Right kidney (tissue), 1 donor: ENCODE data around the gene TMA7B.

Experiments
- DNase-seq: peaks from one replicate; pipeline ENCODE4 v3.0.0-alpha.2; 2016

TMA7B gene

GRCh38 chr22:39952347-39952746 lies 7.8 kb upstream of the TMA7B start:
- no peak for DNase-seq

- no peak for DNase-seq
Observed at GRCh38 chr22:39953101-39953500, 7.1 kb upstream of the TMA7B start.

- DNase-seq = no peak
Observed at GRCh38 chr22:39954584-39955055, 5.6 kb upstream of the TMA7B start.

GRCh38 chr22:39955675-39956074 lies 4.5 kb upstream of the TMA7B start:
- no peak for DNase-seq

GRCh38 chr22:39956932-39957664 lies 3.1 kb upstream of the TMA7B start:
- DNase-seq = no peak

- DNase-seq = no peak
Observed at GRCh38 chr22:39958009-39958711, 2.0 kb upstream of the TMA7B start.

- DNase-seq = no peak
Observed at GRCh38 chr22:39958949-39959639, 1.1 kb upstream of the TMA7B start.

- DNase-seq = no peak
Observed at GRCh38 chr22:39960791-39961746, 872 bp downstream of the TMA7B start.

GRCh38 chr22:39962071-39962470 lies 1.9 kb downstream of the TMA7B start:
- no peak for DNase-seq

GRCh38 chr22:39965748-39966147 lies 5.6 kb downstream of the TMA7B start:
- no peak for DNase-seq

GRCh38 chr22:39966470-39966869 lies 6.3 kb downstream of the TMA7B start:
- DNase-seq = no peak

- DNase-seq = no peak
Observed at GRCh38 chr22:39967103-39967829, 7.1 kb downstream of the TMA7B start.

- DNase-seq = no peak
Observed at GRCh38 chr22:39967996-39968972, 8.1 kb downstream of the TMA7B start.

GRCh38 chr22:39970742-39971141 lies 10.5 kb downstream of the TMA7B start:
- DNase-seq = no peak

- DNase-seq = no peak
Observed at GRCh38 chr22:39972641-39973040, 12.4 kb downstream of the TMA7B start.

- DNase-seq = no peak
Observed at GRCh38 chr22:39973656-39974055, 13.5 kb downstream of the TMA7B start.

GRCh38 chr22:39974065-39974464 lies 13.9 kb downstream of the TMA7B start:
- DNase-seq = no peak

GRCh38 chr22:39979048-39979447 lies 18.9 kb downstream of the TMA7B start:
- DNase-seq = no peak

- no peak for DNase-seq
Observed at GRCh38 chr22:39979458-39979857, 19.3 kb downstream of the TMA7B start.

GRCh38 chr22:39980596-39980995 lies 20.4 kb downstream of the TMA7B start:
- no peak for DNase-seq
